DND-41 (cell line): Measurements from ENCODE around the gene PCNX2.

ENCODE experiments used
- ATAC-seq: fragments of 200-7000 bp; cut with Tn5 transposase; 3 replicates; pipeline ENCODE4 v1.9.1; 2021; ENCODE audit warnings: low read depth; ENCODE audit not compliant: insufficient read depth
- DNase-seq: peaks from one replicate; pipeline ENCODE4 v3.0.0-alpha.2; 2020
- H2AFZ ChIP-seq: 2 replicates; pipeline ENCODE4 v1.6.0; 2012; ENCODE audit warnings: low read depth, low read length
- H3K27ac ChIP-seq: 2 replicates; pipeline ENCODE4 v1.5.1; 2012; ENCODE audit warnings: low read length, inconsistent platforms
- H3K27me3 ChIP-seq: fragments of 200-600 bp; sonication (generic); 2 replicates; pipeline ENCODE4 v1.6.0; 2012; ENCODE audit warnings: low read length, mild to moderate bottlenecking, inconsistent platforms; ENCODE audit not compliant: insufficient read depth, poor library complexity
- H3K36me3 ChIP-seq: 2 replicates; pipeline ENCODE4 v1.5.1; 2012; ENCODE audit warnings: low read length, inconsistent platforms; ENCODE audit not compliant: insufficient read depth
- H3K4me1 ChIP-seq: 2 replicates; pipeline ENCODE4 v1.5.1; 2012; ENCODE audit warnings: mild to moderate bottlenecking, low read length; ENCODE audit not compliant: insufficient read depth
- H3K4me2 ChIP-seq: 2 replicates; pipeline ENCODE4 v1.6.0; 2012; ENCODE audit warnings: mild to moderate bottlenecking, moderate library complexity, low read length, inconsistent platforms; ENCODE audit not compliant: insufficient read depth
- H3K4me3 ChIP-seq, 2 experiments: fragments of 200-600 bp in 1 of 2; shearing (Covaris generic) in 1 of 2; 2 replicates each; pipeline ENCODE4 v1.5.1; 2012 to 2016; ENCODE audit warnings: inconsistent platforms in 2 of 2, low read length in 2 of 2, mild to moderate bottlenecking in 2 of 2, low read depth in 1 of 2, moderate library complexity in 1 of 2
- H3K79me2 ChIP-seq: 2 replicates; pipeline ENCODE4 v1.6.0; 2012; ENCODE audit warnings: low read length, inconsistent platforms; ENCODE audit not compliant: insufficient read depth
- H3K9ac ChIP-seq: 2 replicates; pipeline ENCODE4 v1.6.0; 2012; ENCODE audit warnings: low read depth, mild to moderate bottlenecking, inconsistent platforms, low read length, moderate library complexity
- H3K9me3 ChIP-seq: 2 replicates; pipeline ENCODE4 v1.5.1; 2012; ENCODE audit warnings: low read length, moderate library complexity, mild to moderate bottlenecking, inconsistent platforms; ENCODE audit not compliant: insufficient read depth, severe bottlenecking
- H4K20me1 ChIP-seq: 2 replicates; pipeline ENCODE4 v1.6.0; 2012; ENCODE audit warnings: low read length; ENCODE audit not compliant: insufficient read depth
- EZH2 ChIP-seq: IDR thresholded peaks from 3 replicates; pipeline ENCODE4 v1.6.1; 2012; ENCODE audit warnings: borderline replicate concordance, low read depth, mild to moderate bottlenecking, moderate library complexity, low read length, inconsistent platforms; ENCODE audit not compliant: severe bottlenecking
- TF ChIP-seq, protein P1 (sequence below): IDR thresholded peaks from 2 replicates; pipeline ENCODE4 v1.5.1; 2012; ENCODE audit warnings: borderline replicate concordance, low read length, moderate library complexity, mild to moderate bottlenecking; ENCODE audit not compliant: poor library complexity, severe bottlenecking; ENCODE audit errors: extremely low read depth

The PCNX2 gene

GRCh38 chr1:233340031-233340555 lies 44.6 kb upstream of the PCNX2 start:
- no peaks in the 10 kb centered on the region for H3K36me3 ChIP-seq
- ATAC-seq (no peak), DNase-seq (no peak)
- H3K4me3 ChIP-seq: no peak overlapping the region
- H3K4me2 ChIP-seq: no peak overlapping the region
- no peaks in the 10 kb centered on the region for H3K9me3 ChIP-seq
- H3K27me3 ChIP-seq: peaks cover 25% of the 10 kb centered on the region
- TF ChIP-seq EZH2: no peak
- TF ChIP-seq, protein P1, sequence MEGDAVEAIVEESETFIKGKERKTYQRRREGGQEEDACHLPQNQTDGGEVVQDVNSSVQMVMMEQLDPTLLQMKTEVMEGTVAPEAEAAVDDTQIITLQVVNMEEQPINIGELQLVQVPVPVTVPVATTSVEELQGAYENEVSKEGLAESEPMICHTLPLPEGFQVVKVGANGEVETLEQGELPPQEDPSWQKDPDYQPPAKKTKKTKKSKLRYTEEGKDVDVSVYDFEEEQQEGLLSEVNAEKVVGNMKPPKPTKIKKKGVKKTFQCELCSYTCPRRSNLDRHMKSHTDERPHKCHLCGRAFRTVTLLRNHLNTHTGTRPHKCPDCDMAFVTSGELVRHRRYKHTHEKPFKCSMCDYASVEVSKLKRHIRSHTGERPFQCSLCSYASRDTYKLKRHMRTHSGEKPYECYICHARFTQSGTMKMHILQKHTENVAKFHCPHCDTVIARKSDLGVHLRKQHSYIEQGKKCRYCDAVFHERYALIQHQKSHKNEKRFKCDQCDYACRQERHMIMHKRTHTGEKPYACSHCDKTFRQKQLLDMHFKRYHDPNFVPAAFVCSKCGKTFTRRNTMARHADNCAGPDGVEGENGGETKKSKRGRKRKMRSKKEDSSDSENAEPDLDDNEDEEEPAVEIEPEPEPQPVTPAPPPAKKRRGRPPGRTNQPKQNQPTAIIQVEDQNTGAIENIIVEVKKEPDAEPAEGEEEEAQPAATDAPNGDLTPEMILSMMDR: no peak
- H3K79me2 ChIP-seq: no peaks in the 10 kb centered on the region
- H3K27ac ChIP-seq: no peak overlapping the region
- no peaks in the 10 kb centered on the region for H3K4me1 ChIP-seq
- H2AFZ ChIP-seq: no peak overlapping the region
- H3K9ac ChIP-seq: no peak overlapping the region
- H4K20me1 ChIP-seq: no peaks in the 10 kb centered on the region

DNA sequence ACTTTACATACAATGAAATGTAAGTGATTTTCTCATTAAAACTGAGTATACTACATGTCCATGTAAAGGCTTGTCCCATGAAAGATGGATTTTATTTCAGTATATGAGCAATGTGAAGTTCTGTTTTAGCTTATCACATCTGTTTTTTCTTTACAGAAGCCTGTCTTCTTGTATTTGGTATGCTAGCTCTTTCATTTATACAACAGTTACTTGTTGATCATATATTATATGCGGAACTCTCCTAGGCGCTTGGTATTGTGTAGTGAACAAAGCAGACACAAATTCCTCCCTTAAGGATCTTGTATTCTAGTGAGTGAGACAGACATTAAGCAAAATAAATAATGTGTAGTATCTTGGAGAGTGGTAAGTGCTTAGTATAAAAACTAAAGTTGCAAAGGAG lies 42.6 kb upstream of the PCNX2 start:
- Histone ChIP-seq H3K9ac (no peak overlapping the region), H2AFZ (no peak overlapping the region), H3K27ac (no peak overlapping the region), H3K27me3 (peaks cover 25% of the 10 kb centered on the region), H3K9me3 (no peaks in the 10 kb centered on the region), H4K20me1 (no peaks in the 10 kb centered on the region), H3K4me1 (no peaks in the 10 kb centered on the region), H3K36me3 (no peaks in the 10 kb centered on the region), H3K4me3 (no peak overlapping the region), H3K79me2 (no peaks in the 10 kb centered on the region), H3K4me2 (no peak overlapping the region)
- TF ChIP-seq EZH2: no peak
- TF ChIP-seq, protein P1: no peak
- DNase-seq (no peak), ATAC-seq (no peak)

- Histone ChIP-seq H3K27me3 (peaks cover 25% of the 10 kb centered on the region), H4K20me1 (no peaks in the 10 kb centered on the region), H2AFZ (no peak overlapping the region), H3K4me3 (no peak overlapping the region), H3K4me2 (no peak overlapping the region), H3K36me3 (no peaks in the 10 kb centered on the region), H3K9ac (no peak overlapping the region), H3K4me1 (no peaks in the 10 kb centered on the region), H3K27ac (no peak overlapping the region), H3K79me2 (no peaks in the 10 kb centered on the region), H3K9me3 (no peaks in the 10 kb centered on the region)
- TF ChIP-seq EZH2: no peak
- TF ChIP-seq, protein P1: no peak
- DNase-seq: no peak
- ATAC-seq: no peak
Measured at GRCh38 chr1:233337505-233337904, 42.0 kb upstream of the PCNX2 start.
